ENCODE results near the gene LARGE2.
"Not testable (repeated sequence)": the region's sequence is repeated elsewhere in the genome, so short reads cannot be mapped to it uniquely, and the experiment has no call there.

Gene LARGE2

DNA sequence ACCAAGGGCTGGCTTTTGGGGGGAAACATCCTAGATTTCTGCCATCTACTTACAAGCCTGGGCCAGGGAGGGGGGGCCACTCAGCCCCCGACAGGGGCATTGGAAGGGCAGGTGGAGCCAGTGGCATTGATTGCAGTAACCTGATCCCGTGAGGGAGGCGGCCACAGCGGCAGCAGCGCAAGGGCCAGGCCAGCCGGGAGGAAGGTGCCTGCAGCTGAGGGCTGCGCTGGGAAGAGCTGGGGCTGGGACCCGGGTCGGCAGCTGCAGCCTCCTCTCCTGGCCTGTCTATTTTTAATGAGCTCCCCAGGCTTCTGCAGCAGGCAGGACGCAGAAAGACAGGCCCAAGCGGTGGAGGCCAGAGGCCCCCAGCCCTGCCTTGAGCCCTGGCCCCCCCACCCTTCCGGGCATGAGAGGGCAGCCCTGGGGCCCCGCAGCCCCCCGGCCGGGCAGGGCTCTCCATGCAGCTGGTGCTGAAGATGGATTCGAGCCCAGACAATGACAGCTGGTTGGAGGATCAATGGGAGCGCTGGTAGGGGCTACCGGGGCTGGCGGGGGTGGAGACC is 26.0 kb upstream of the LARGE2 start:
- TF ChIP-seq, protein P1, sequence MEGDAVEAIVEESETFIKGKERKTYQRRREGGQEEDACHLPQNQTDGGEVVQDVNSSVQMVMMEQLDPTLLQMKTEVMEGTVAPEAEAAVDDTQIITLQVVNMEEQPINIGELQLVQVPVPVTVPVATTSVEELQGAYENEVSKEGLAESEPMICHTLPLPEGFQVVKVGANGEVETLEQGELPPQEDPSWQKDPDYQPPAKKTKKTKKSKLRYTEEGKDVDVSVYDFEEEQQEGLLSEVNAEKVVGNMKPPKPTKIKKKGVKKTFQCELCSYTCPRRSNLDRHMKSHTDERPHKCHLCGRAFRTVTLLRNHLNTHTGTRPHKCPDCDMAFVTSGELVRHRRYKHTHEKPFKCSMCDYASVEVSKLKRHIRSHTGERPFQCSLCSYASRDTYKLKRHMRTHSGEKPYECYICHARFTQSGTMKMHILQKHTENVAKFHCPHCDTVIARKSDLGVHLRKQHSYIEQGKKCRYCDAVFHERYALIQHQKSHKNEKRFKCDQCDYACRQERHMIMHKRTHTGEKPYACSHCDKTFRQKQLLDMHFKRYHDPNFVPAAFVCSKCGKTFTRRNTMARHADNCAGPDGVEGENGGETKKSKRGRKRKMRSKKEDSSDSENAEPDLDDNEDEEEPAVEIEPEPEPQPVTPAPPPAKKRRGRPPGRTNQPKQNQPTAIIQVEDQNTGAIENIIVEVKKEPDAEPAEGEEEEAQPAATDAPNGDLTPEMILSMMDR (IDR thresholded peaks at IDR 0.05; ENCODE audit: low read depth, low read length, missing control alignments) = no peak
- no peak overlapping the region for H3K4me3 ChIP-seq (ENCODE audit: low read depth, low read length)
- no peak for DNase-seq (ENCODE audit: low read depth)

DNA sequence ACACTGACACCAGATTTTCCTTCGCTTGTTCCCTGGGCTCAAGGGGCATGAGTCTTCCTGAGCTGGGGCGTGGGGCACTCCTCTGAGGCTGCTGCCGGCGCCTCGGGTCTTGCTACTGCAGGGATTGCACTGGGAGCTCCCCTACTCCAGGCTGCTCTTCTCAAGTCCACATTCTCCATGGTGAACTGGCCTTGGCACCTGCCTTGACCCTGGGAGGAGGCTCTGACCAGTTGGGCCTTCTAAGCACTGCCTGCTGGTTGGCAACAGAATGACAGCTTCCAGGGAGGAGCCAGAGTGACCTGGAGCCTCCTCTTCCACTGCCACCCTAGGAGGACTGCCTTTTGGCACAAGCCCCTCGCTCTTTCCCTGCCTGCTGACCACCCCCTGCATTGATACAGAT is 24.9 kb upstream of the LARGE2 start:
- H3K4me3 ChIP-seq (ENCODE audit: low read depth, low read length) = no peak overlapping the region
- TF ChIP-seq, protein P1 (IDR thresholded peaks at IDR 0.05; ENCODE audit: low read depth, low read length, missing control alignments) = no peak
- no peak for DNase-seq (ENCODE audit: low read depth)

DNA sequence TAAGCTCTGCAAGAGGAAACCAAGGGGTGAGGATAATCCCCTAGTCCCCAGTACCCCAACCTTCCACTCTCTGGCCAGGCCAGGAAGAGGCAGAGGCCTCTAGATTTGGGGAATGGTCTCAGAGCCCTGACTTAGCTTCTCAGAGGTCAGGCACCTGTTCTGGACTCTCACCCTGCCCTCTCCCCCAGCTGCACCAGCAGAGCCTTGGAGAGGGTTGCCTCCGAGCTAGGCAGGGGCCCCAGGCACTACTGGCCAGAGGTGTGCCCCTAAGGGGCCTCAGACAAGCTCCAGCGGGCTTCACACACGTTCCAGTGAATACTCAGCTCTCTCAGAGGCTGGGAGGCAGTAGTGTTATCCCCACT is 23.4 kb upstream of the LARGE2 start:
- no peak overlapping the region for H3K4me3 ChIP-seq (ENCODE audit: low read depth, low read length)
- TF ChIP-seq, protein P1 (IDR thresholded peaks at IDR 0.05; ENCODE audit: low read depth, low read length, missing control alignments) = no peak

DNA sequence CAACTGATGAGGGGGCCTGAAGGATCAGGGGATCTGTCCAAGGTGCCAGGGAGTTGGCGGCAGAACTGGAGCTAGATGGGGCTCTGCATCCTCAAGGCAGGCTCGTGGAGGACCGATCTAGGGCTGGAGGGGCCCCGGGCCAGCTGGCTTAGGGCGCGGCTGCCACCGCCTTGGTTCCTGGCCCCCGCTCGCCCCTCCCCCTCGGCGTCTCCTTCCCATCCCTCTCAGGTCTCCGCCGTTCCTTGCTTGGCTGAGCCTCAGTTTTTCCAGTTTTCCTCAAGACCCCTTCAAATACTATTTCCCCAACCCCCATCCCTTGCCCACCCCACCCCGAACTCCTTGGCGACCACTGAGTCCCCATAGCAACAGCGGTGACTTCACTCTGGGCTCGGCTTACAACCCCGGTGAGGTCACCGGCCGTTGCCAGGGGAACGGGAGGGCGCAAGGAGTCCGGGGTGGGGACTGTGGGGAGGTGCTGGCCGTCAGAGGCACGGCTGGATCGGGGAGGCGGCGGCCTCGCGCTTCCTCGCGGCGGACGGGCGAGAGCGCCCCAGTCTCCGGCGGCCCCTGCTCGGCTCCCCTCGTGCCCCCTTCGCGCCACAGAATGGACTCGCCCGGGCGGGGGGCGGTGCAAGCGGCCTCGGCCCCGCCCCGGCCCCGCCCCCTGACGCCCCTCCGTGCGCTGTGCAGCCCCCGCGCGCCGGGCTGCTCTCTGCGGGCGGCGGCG is 22.8 kb upstream of the LARGE2 start:
- TF ChIP-seq, protein P1 (IDR thresholded peaks at IDR 0.05; ENCODE audit: low read depth, low read length, missing control alignments) = no peak
- H3K4me3 ChIP-seq (ENCODE audit: low read depth, low read length) = peak overlapping the region; percentile 40
- no peak for DNase-seq (ENCODE audit: low read depth)

More for the DNA sequence above, 23.4 kb upstream of the LARGE2 start:
- DNase-seq (ENCODE audit: low read depth) = no peak

DNA sequence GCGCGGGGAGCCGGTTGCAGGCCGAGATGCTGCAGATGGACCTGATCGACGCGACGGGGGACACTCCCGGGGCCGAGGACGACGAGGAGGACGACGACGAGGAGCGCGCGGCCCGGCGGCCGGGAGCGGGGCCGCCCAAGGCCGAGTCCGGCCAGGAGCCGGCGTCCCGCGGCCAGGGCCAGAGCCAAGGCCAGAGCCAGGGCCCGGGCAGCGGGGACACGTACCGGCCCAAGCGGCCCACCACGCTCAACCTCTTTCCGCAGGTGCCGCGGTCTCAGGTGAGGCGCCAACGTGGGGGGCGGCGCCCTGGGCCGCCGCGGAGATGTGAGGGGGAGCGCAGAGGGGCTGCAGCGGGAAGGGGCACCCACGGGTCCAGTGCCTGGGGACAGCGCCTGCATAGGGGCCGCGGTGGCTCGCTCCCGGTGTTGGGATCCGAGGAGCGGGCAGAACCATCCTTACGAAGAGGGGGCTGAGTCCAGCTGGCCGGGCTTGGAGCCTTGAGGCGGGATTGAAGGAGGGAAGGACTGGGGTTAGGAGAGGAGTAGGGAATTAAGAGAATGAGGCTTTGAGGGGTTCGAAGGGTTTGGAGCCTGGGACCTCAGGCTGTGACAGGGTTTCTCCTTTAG is 22.2 kb upstream of the LARGE2 start:
- DNase-seq (ENCODE audit: low read depth) = not testable (repeated sequence)

DNA sequence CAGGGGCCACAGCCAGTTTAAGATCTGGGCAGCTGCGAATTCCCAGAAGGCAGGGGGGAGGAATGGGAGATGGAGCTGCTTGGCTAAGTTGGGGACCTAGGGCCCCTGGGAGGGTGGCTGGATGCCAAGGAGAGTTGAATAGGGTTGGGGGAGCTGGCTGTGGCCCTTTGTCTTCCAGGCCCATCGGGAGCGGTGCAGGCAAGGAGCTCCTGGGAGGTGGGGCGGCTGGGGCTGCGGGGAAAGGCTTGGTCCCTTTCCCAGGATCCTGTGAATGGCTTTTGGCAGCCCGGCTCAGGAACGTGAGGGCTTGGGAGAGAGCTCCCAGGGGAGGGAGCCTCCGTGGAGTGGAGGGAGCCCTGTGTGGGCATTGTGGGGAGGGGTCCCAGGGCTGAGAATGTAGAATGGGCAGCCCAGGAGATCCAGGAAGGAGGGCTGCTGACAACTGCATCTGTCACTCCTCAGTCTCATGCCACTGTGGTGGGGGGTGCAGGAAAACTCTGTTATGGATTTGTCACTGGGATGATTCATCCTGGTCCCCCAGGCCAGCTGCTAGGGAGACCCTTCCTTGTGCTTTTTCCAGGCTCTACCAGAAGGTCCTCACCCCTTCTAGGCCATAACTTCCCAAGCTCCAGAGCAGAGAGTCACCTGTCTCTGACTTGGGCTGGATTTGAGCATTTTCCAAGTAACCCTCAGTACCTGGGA is 21.4 kb upstream of the LARGE2 start:
- no peak for DNase-seq (ENCODE audit: low read depth)
- TF ChIP-seq, protein P1 (IDR thresholded peaks at IDR 0.05; ENCODE audit: low read depth, low read length, missing control alignments) = no peak
- H3K4me3 ChIP-seq (ENCODE audit: low read depth, low read length) = no peak overlapping the region

More for the DNA sequence above, 22.2 kb upstream of the LARGE2 start:
- H3K4me3 ChIP-seq (ENCODE audit: low read depth, low read length) = not testable (repeated sequence)

DNA sequence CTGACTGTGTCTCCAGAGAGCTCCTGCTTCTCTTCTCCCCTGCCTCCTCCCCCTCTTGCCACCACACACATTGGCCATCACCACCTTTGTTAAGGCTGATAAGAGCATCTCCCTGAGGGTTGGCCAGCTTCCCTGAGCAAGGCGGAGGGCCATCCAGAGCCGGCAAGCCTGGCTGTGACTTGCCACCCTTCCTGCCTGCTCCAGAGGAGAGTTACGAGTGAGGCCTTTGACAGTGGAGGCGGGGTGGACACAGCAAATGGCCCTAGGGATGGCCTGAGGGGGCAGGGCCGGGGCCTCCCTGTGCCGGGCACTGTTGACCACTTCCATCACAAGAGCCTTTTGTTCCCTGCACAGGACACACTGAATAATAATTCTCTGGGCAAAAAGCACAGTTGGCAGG is 20.8 kb upstream of the LARGE2 start:
- TF ChIP-seq, protein P1 (IDR thresholded peaks at IDR 0.05; ENCODE audit: low read depth, low read length, missing control alignments) = no peak
- no peak overlapping the region for H3K4me3 ChIP-seq (ENCODE audit: low read depth, low read length)
- DNase-seq (ENCODE audit: low read depth) = no peak
